ENCODE data around the gene MXD1.
"Not testable (repeated sequence)": the region's sequence is repeated elsewhere in the genome, so short reads cannot be mapped to it uniquely, and the experiment has no call there.

GRCh38 chr2:69892838-69893424 lies 22.0 kb upstream of the MXD1 start:
- not testable (repeated sequence) for TF ChIP-seq EZH2phosphoT487, CTCF (IDR thresholded peaks at IDR 0.05)

All from neural progenitor cell (in vitro differentiated cells).